Fibroblast of mammary gland (primary cell): ENCODE measurements around the gene RNF166.

ENCODE experiments used
- DNase-seq: peaks from one replicate; pipeline ENCODE4 v3.0.0-alpha.2; 2010; ENCODE audit warnings: low read depth
- H3K4me3 ChIP-seq: 2 replicates; pipeline ENCODE4 v1.5.1; 2011; ENCODE audit warnings: low read depth, mild to moderate bottlenecking, low read length, moderate library complexity; ENCODE audit not compliant: control insufficient read depth
- TF ChIP-seq, protein P1 (sequence below): conservative IDR thresholded peaks from 2 replicates; pipeline ENCODE4 v1.5.1; 2011; ENCODE audit warnings: low read depth, low read length, inconsistent platforms; ENCODE audit not compliant: control insufficient read depth, insufficient read depth

Gene RNF166

GRCh38 chr16:88691924-88692560, 14.2 kb downstream of the RNF166 start:
- no peak overlapping the region for H3K4me3 ChIP-seq
- no peak for DNase-seq
- TF ChIP-seq, protein P1, sequence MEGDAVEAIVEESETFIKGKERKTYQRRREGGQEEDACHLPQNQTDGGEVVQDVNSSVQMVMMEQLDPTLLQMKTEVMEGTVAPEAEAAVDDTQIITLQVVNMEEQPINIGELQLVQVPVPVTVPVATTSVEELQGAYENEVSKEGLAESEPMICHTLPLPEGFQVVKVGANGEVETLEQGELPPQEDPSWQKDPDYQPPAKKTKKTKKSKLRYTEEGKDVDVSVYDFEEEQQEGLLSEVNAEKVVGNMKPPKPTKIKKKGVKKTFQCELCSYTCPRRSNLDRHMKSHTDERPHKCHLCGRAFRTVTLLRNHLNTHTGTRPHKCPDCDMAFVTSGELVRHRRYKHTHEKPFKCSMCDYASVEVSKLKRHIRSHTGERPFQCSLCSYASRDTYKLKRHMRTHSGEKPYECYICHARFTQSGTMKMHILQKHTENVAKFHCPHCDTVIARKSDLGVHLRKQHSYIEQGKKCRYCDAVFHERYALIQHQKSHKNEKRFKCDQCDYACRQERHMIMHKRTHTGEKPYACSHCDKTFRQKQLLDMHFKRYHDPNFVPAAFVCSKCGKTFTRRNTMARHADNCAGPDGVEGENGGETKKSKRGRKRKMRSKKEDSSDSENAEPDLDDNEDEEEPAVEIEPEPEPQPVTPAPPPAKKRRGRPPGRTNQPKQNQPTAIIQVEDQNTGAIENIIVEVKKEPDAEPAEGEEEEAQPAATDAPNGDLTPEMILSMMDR: no peak

DNA sequence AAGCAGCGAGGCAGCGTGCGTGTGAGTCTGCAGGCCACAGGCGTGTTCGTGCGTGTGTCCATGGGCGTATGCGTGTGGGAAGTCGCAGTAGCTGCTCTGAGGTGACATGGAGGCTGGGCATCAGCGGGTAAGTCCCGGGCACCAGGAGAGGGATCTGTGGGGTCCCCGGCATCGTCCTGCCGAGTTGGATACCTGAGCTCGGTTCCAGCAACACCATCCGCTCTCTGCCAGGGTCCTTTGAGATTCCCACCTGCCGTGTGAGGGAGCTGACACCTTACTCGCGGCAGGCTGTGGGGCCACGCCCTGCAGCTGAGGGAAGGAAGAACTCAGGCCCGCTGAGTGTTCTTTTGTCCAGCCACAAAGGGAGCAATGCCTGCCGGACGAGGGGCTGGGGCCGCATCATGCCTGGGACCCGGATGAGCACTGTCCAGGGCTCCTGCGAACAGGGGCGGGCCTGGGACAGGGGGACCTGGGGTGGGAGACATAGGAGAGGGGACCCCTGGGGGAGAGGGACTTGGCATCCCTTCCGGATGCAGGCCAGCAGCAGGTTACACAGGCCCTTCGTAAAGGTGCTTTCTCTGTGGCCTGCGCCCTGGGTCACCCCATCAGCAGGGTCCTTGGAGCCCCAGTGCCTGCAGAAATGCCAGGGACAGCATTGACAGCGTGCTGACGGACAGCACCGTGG, 14.9 kb downstream of the RNF166 start:
- no peak overlapping the region for H3K4me3 ChIP-seq
- DNase-seq: no peak
- TF ChIP-seq, protein P1: no peak

GRCh38 chr16:88690341-88691128, 15.7 kb downstream of the RNF166 start:
- TF ChIP-seq, protein P1: no peak
- DNase-seq: no peak
- no peak overlapping the region for H3K4me3 ChIP-seq

- TF ChIP-seq, protein P1: no peak
- no peak for DNase-seq
- no peak overlapping the region for H3K4me3 ChIP-seq
Measured at GRCh38 chr16:88688013-88688778, 18.0 kb downstream of the RNF166 start.

DNA sequence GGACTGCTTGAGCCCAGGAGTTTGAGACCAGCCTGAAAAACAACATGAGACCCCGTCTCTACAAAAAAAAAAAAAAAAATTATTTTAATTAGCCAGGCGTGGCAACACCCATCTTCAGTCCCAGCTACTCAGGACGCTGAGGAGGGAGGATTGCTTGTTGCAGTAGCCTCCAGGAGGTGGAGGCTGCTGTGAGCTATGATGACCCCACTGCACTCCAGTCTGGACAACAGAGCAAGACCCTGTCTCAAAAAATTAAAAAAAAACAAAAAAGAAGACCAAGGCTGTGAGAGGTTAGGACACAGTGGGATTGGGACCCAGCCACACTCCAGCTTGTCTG, 18.6 kb downstream of the RNF166 start:
- H3K4me3 ChIP-seq: no peak overlapping the region
- DNase-seq: no peak
- TF ChIP-seq, protein P1: no peak

DNA sequence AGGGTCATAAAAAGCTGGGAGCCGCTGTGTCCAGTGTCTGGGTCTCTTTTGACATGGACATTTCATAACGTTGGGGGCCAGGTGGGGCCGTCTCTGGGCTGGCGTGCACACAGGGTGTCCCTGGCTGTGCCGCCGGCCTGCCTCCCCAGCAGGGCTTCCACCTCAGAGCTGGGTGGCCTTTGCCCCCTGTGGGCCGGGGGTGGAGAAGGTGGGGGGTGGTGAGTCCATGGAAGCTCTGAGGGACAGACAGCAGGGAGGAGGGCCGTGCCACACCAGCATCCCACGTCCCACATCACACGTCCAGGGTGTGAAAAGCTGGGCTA, 19.0 kb downstream of the RNF166 start:
- TF ChIP-seq, protein P1: no peak
- DNase-seq: no peak
- H3K4me3 ChIP-seq: no peak overlapping the region
